NCI-H345 (cell line): ENCODE results near the gene CELA3A.

ENCODE experiments used
- DNase-seq: peaks from one replicate; lab custom pipeline; 2025; lab: John Stamatoyannopoulos, UW

Gene CELA3A

DNA sequence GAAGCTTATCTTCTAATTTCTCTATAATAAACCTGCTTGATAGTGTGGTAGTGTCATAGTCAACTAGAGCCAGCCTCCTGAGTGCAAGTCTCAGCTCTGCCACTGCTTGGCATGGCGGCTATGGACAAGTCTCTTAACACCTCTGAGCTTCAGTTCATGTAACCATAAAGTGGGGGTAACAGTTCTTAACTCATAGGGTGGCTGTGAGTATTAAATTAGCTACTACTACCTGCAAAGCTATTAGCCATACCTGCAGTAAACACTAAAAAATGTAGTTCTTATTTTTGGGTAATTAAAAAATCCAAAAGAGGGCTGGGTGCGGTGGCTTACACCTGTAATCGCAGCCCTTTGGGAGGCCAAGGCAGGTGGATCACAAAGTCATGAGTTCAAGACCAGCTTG is 48.9 kb downstream of the CELA3A start:
- no peak for DNase-seq

DNA sequence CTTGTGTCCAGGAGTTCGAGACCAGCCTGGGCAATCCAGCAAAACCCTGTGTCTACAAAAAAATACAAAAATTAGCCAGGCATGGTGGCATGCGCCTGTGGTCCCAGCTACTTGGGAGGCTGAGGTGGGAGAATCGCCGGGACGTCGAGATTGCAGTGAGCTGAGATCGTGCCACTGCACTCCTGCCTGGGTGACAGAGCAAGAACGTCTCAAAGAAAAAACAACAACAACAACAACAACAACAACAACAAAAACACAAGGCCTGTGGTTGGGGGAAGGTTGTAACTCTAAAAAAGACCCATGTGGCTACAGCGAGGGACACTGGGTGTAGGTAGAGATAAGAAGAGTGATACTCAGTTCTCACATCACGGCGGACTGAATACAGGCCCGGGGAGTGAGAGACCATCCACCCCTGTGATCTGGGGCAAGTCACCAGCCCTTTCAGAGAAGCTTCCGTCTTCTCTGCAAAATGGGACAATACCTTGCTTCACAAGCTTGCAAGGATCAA is 50.2 kb downstream of the CELA3A start:
- no peak for DNase-seq

DNA sequence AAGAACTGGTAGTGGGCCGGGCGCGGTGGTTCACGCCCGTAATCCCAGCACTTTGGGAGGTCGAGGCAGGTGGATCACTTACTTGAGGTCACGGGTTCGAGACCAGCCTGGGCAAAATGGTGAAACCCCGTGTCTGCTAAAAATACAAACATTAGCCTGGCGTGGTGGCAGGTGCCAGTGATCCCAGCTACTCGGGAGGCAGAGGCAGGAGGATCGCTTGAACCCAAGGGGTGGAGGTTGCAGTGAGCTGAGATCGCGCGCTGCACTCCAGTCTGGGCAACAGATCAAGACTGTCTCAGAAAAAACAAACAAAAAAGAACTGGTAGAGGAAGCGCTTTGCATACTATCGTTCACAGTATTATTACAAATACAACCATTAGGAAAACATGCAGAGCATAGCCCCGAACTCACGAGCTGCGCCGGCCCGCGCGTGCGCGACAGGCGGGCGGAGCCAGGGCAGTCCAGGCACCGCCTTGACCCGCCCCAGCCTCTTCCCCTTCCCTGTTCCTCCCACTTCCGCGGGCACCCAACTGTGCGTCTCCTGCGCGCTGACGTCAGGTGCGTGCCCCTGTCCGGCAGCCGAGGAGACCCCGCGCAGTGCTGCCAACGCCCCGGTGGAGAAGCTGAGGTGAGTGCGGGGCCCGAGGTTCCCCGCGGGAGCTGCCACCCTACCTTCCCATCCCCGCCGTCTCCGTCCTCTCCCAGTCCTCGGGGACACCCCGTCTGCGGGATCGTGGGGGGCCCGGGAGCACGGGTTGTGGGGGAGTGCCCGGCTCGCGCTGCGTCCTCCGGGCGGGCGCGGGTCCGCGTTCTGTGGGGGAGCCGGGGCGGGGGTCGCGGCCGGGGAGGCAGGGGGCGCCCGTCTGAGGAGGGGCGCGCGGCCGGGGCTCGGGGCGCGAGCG is 50.9 kb downstream of the CELA3A start, which contains the start of gene CDC42:
Gene CDC42, plus strand, starts transcription at position 595 of the 902 bp plus-strand sequence. CDS start 25,770 bp downstream, outside the sequence.
- peak; percentile 96 for DNase-seq

DNA sequence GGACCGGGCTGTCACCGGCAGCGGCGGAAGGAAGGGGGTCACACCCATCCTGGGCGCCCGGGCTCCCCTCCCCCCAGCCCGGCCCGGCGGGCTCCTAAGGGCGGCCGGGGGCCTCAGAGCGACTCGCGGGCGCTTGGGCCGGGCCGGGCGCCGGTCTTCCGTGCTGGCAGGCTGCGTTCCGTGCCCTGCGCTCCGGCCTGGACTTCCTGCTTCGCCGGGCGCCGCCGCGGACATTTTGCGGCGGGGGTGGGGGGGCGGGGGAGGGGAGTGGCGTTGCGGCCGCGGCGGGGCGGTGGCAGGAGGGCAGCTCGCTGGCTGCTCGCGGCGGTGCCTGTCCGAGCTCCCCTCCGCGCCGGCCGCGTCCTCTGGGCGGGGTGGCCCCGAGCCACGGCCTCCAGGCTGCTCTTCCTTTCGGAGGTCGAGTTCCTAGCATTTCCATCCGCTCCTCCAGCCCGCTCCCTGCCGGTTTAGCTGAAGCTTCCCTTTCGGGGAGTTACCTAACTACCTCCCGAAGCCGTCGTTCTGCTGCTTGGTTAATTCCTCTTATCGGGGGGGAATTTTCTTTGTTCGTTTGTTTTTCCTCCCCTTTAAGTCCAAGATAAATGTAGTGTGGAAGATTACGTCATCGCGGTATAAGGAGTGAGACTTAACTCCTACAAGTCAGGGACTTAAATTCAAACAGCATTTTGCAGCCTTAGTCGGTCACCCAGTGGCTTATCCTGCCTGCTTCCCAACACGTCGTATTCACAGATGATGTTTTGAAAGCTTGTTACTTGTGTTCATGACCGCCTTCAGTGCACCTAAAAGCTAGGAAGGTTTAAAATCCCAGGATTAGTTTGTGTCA is 51.8 kb downstream of the CELA3A start:
- peak; percentile 63 for DNase-seq

DNA sequence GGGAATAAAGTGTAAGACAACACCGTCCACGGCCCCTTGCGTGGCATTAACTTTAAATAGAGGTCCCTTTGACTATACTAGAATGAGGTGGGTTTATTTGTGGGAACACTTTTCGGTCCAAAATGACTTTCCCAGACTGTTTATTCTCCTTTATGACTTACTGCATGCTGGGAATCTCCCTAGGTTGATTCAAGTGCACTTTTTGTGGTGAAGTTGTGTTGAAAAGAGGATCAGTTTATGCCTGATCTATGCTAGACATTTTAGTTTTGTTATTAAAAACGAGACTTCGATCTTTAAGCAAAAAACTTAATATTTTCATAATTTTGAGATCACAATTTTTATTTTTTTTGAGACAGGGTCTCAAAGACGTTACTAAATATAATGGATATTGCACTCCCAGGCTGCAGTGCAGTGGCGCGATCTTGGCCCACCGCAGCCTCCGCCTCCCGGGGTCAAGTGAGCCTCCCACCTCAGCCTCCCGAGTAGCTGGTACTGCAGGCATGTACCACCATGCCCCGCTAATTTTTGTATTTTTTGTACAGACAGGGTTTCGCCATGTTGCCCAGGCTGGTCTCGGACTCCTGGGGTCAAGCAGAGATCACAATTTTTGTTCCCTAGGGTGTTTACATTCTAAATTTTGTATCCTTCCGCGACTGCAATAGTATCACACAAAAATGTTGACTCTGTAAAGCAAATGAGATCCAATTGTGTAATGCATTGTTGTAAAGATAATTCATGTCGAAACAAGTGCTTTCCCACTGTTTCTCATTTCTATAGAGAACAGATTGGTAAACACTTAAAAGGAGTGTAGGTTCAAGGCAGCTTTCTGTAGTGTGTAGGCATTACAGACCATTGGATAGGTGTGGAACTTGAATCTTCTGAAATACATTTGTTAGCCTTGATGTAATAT is 52.7 kb downstream of the CELA3A start:
- peak; percentile 63 for DNase-seq

DNA sequence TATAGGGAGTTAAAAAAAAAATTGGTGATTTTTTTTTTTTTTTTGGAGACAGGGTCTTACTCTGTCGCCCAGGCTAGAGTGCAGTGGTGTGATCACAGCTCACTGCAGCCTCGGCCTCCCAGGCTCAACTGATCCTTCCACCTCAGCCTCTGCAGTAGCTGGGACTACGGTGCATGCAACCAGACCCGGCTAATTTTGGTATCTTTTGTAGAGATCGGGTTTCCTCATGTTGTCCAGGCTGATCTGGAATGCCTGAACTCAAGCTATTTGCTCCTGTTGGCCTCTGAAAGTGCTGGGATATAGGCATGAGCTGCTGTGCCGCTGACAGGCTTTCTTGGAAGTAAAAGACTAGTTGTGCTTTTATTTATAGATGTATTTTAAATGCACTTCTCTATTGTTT is 54.0 kb downstream of the CELA3A start:
- DNase-seq = no peak

DNA sequence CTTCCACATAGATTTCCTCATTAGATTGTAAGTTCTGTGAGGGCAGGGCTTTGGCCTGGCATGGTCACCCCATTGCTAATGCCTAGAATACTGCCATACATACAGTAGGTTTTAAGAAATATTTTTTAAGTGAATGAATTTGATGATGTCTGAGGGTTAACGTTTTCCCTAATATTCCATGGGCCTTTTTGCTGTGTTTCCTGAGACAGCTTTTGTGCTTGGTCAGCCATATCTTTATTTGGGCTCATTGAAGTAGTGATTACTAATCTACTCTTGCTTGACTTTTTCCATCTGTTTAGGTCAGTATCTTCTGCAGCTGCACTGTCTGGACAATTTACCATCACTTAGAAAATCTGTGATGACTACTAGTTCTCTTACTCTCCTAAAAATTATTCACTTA is 54.6 kb downstream of the CELA3A start:
- no peak for DNase-seq

DNA sequence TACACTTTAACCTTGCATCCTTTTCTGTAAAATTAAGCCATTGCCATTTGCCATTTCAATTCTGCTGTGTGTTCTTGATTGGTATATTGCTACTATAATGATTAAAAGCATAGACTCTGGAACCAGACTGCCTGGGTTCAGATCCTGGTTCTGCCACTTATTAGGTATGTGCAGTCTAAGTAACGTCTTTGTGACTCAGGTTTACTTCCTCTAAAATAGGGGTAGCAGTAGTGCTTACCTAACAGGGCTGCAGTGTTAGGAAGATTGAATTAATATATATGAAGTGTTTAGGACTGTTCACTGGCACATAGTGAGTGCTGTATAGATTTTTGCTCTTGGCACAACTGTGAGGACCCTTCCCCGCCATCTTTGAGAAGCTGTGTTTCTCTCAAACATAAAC is 55.5 kb downstream of the CELA3A start:
- no peak for DNase-seq

DNA sequence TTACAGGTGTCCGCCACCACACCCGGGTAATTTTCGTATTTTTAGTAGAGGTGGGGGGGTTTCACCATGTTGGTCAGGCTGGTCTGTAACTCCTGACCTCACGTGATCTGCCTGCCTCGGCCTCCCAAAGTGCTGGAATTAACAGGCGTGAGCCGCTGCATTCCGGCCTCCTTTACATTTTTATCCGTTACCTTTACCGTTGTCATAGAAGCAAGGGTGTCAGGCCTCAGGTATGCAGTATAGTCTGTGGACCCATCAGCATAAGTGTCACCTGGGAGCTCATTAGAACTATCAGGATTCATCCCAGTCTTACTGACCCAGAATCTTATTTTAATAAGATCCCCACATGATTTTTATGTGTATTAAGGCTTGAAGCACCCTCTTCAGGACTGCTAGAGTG is 56.4 kb downstream of the CELA3A start:
- no peak for DNase-seq
